CD4-positive, alpha-beta T cell treated with Interferon alpha-2 for 1 hour (primary cell): ENCODE measurements around the gene IMP3.
"Not testable (repeated sequence)": the region's sequence is repeated elsewhere in the genome, so short reads cannot be mapped to it uniquely, and the experiment has no call there.

ENCODE experiments used
- DNase-seq, 2 donors: peaks; one replicate each; pipeline ENCODE4 v3.0.0-alpha.2; 2020 to 2022

The IMP3 gene, protein sequence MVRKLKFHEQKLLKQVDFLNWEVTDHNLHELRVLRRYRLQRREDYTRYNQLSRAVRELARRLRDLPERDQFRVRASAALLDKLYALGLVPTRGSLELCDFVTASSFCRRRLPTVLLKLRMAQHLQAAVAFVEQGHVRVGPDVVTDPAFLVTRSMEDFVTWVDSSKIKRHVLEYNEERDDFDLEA

GRCh38 chr15:75639709-75640482 is at the start of gene IMP3:
TSS of gene IMP3 (minus strand) at chr15:75640224. CDS start at chr15:75640168, 56 bp downstream.
- DNase-seq, result peak; percentile 91 to 95

- not testable (repeated sequence) for DNase-seq
These were observed 49.4 kb upstream of the IMP3 start for GRCh38 chr15:75689429-75689828.

DNA sequence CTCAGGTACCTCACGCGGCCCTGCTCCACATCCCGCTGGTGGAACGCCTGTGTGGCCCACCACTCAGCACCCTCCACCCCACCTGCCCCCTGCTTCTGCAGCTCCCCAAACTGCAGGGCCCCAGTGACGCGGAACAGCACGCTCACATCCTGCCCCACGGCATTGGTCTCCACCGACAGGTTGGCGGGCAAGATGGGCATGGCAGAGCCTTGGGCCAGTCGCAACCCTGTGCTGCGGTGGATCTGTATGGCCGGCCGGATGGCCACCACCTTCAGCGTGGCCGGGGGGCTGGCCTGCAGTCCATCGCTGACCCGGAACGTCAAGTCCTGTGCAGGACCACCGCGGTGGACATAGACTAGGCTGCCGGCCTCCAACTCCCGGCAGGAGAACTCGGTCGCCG is 48.8 kb upstream of the IMP3 start:
- DNase-seq, result no peak

DNA sequence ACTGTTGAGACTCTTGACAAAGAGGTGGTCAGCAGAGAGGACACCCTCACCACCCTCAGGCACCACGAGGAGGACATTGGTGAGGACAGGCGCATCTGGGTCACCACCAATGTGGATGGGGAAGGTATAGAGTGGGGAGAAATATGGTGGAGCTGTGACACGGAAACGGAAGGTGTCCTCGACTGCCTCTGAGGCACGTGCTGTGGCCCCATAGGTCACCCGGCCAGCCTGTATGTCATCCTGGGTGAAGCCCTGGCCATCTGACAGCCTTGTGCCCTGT is 48.2 kb upstream of the IMP3 start:
- no peak for DNase-seq

- DNase-seq, result no peak
These were observed 47.7 kb upstream of the IMP3 start for GRCh38 chr15:75687486-75688277.

- DNase-seq, result peak; percentile 77 to 80
These were observed 46.2 kb upstream of the IMP3 start for GRCh38 chr15:75686212-75686642.

- DNase-seq, result no peak
These were observed 45.2 kb upstream of the IMP3 start for GRCh38 chr15:75685195-75685594.

DNA sequence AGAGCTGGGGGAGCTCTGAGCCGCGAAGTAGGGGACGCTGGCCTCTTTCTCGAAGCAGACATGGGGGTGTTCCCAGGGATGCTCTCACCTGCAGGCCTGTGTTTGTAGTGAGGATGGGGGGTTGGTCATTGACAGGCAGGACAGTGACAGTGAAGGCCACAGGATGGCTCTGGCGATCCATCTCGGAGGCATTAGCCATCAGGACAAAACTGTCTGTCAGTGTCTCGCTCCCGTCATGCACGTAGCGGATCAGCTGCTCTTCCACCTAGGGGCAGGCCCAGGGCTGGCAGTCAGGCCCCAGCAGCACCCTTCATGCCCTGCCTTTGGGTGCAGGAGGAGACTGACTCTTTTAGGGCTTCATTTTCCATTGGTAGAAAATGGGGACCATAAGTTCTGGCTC is 44.6 kb upstream of the IMP3 start:
- no peak for DNase-seq

DNA sequence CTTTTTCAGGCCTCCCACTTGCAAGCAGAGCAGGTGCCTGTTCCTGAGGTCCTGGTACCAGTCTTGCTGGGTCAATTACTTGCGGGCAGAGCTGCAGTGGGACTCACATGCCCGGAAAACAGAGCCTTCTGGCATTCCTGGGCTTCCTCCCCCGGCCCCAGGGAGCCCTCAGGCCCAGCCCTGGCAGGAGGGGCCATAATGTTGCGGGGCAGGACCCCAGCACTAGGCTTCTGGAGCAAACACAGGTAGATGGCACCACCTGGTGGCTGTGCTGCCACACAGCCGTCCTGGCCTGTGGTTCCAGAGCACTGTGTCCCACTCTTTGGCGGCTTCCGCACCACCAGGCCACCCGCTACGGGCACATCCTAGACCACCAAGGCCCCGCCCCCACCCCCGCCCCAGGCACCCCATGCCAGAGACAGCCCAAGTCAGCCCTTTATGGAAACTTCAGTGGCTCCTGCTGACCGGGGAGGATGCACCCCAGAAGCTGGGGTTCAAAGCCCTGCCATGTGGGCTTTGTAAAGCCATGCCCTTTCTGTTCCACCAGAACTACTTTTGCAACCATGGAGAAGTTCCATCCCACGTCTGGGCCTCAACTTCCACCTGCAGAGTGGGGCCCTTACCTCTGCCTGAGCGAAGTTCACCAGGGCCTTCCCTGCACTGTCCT is 43.8 kb upstream of the IMP3 start:
- DNase-seq, result peak; percentile 63 to 69

DNA sequence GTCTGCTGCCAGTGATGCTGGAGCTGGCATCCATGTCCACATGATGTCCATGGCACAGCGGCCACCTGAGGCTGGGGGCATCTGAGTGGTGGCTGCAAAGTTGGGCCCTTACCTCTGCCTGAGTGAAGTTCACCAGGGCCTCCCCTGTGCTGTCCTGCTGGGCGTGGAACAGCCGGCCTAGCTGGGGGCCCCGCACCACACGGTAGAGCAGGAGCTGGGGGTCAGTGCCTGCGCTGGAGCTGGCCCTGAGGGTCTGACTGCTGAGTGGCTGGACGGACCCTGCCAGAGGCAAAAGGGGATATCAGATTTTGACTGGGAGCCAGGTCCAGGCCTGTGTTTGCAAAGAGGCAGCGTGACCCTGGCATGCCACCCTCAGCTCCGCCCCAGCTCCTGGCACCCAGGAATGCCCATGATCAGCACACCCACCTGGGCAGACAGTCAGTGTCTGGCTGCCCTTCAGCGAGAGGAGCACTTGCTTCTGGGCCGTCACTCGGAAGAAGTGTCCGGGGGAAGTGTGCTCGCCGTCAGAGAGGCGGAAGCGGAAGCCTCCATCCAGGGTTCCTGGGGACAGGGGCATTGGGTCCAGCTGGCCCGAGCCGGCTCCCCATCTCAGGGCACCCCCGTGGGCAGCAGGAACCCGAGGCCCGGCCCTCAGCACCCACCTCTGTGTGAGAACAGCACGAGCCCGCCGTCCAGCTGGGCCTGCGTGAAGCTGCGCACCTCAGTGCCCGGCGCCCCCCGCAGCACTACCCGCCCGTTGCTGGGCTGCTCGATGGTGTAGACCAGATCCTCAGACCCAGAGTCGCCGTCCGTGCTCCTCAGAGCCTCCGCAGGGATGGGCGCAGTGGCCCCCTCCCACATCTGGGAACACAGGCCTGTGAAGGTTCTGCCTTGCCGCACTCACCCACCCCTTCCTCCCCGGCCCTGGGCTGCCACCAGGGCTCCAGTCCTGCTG is 42.4 kb upstream of the IMP3 start:
- DNase-seq, result no peak

GRCh38 chr15:75680007-75680789 is 40.2 kb upstream of the IMP3 start:
- no peak for DNase-seq

- not testable (repeated sequence) for DNase-seq
These were observed 38.3 kb upstream of the IMP3 start for GRCh38 chr15:75678324-75678690.

DNA sequence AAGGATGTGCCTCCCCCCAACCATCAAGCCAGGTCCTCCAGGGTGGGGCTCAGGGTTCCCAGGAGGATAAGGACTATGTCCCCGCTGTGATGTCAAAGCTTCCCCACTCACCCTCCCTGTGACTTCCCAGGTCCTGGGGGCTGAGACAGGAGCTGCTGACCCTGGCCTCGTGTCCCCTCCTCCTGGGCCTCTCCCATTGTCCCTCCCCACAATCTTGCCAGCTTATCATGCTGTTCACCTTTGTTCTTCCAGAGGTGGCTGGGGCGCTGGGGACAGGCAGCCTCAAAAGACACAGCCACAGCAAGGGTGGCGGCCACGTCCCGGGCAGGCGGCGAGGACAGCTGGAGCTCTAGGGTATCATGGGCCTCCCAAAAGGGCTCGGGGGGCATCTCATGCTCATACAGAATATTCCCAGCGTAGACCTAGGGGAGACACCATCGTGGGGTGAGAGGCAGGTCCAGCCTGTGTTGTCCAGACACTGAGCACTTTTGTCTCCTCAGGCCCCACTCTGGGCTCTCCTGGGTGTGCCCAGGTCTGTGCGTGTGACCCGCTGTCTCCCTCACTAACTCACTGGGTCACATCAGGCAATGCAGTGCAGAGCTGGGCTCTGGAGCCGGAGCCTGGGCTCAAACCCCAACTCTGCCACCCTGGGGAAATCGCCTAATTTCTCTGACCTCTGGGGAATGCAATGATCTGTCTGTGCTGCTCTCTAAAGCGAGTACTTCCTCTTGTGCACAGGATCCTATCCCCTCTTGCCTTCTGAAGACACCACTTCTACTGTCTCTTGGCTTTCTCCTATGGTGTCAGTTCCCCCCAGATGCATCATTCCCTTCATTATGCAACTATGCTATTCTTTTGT is 37.7 kb upstream of the IMP3 start:
- no peak for DNase-seq

DNA sequence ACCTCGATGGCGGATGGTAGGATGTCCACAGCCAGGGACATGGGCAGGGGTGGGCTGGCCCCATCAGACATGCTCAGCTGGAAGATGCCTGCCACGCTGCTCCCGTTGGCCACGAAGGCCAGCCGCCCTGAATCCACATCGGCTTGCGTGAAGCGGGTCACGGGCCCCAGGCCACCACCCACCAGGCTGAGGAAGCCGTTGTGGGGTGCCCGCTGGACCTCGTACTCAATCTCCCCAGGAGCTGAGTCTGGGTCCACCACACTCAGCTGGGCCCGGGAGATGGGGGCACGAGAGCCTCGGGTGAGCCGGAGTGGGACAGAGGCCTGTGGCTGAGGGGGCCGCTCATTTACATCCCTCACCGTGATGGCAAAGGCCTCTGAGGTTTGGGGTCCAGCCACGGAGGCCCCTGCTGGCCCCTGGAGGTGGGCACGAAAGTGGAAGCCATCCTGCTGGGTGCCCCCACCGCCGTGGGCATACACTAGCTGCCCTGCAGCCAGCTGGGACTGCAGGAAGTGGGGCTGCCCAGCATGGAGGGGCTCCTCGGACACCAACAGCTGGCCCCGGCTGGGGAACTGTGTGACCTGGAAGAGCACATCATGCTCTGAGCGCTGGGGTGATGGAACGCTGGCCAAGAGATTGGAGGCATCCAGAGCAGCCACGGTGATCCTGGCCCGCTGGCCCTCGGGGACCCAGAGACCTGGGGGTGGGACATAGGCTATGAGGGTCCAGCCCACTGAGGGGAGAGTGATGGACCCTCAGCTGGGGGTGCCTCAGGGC is 36.9 kb upstream of the IMP3 start:
- no peak for DNase-seq

- no peak for DNase-seq
These were observed 35.8 kb upstream of the IMP3 start for GRCh38 chr15:75675579-75676404.

DNA sequence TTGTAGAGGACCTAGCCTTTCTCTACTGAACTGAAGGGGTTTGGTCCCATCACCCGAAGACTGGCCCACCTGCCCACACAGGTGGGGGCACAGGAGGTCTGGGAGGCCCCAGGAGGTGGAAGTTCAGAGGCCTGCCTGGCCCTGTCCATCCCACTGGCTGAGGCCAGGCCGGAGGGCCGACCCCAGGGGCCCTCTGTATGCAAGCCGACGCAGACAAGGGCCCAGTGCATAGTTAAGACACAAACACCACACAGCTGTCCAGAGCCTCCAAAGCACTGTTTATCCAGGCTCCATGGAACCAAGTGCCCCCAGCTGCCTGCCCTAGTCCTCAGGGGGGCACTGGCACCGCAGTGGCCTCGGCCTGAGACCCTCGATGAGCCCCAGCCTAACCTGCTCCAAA is 34.3 kb upstream of the IMP3 start:
- no peak for DNase-seq

DNA sequence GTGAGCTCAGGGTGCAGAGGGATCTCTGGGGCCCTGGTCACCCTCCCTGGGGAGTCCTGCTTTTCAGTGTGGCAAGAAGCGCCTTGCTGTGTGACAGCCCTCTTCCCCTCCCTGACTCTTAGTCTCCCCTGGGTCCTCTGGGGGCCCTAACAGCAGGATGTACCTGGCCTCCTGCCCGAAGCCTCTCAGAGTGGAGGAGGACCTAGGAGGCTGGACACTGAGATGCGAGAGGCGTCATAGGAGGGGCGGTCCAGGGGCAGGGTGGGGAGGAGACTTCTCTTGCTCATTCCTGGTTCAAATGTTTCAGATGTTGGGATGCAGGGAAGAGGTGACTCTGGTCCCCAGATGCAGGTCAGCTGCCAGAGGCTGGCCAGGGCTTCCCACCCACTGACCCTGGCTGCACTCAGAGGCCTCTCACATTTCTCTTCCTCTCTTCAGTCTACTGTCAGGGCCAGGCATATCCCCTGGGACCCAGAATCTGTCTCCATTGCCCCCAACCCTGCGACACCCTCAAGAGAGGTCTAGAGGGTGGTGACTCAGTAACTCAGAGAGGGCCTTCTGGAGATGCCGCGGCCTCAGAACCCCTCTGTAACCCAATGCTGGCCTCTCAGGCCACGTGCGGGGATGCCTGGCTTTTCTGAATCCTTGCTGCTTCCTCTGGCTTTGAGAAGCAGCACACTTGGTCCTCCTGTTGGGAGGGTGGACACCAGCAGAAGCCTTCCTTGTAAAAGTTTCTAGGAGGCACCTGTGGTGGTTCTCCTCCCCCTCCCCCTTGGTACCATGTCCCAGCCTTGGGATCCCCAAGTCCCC is 33.6 kb upstream of the IMP3 start:
- no peak for DNase-seq
